Type B pancreatic cell (in vitro differentiated cells): ENCODE results near the gene MICAL3. TPM values are rescaled to one million over a fixed set of nuclear protein-coding genes. Genes with fewer than 3 reads are reported as not detected.
"Not testable (repeated sequence)": the region's sequence is repeated elsewhere in the genome, so short reads cannot be mapped to it uniquely, and the experiment has no call there.

Experiments used
- DNase-seq: peaks from one replicate; pipeline ENCODE4 v3.0.0; 2021; ENCODE audit warnings: mixed read lengths; ENCODE audit not compliant: unreplicated experiment; ENCODE audit errors: extremely low spot score
- H3K27ac Mint-ChIP-seq: 2 replicates; pipeline ENCODE4 v1.8.0; 2021; ENCODE audit warnings: mild to moderate bottlenecking, mixed read lengths
- H3K27me3 Mint-ChIP-seq: 2 replicates; pipeline ENCODE4 v1.8.0; 2021; ENCODE audit warnings: mixed read lengths
- H3K36me3 Mint-ChIP-seq: 2 replicates; pipeline ENCODE4 v1.8.0; 2021; ENCODE audit warnings: mixed read lengths
- H3K4me1 Mint-ChIP-seq: one replicate; pipeline ENCODE4 v1.8.0; 2021; ENCODE audit warnings: mixed read lengths; ENCODE audit not compliant: unreplicated experiment
- H3K4me3 Mint-ChIP-seq: 2 replicates; pipeline ENCODE4 v1.8.0; 2021; ENCODE audit warnings: mild to moderate bottlenecking, mixed read lengths
- H3K9me3 Mint-ChIP-seq: 2 replicates; pipeline ENCODE4 v1.8.0; 2021; ENCODE audit warnings: mixed read lengths
- CTCF ChIP-seq: fragments of 200-600 bp; sonication (generic); conservative IDR thresholded peaks from 2 replicates; pipeline ENCODE4 v1.5.0; 2021; ENCODE audit warnings: antibody characterized with exemption, mild to moderate bottlenecking
- total RNA-seq: library from RNA; stranded (reverse); gene quantifications from 2 replicates; pipeline ENCODE4 v1.2.1, GENCODE V29; 2021; ENCODE audit warnings: low replicate concordance

Gene MICAL3
- total RNA-seq, 1 donor from 2014 or later = 56.4 TPM

- no peaks in the 10 kb centered on the region for H3K9me3 Mint-ChIP-seq
- H3K4me1 Mint-ChIP-seq = no peaks in the 10 kb centered on the region
- H3K27ac Mint-ChIP-seq = no peak overlapping the region
- DNase-seq = no peak
- H3K4me3 Mint-ChIP-seq = no peak overlapping the region
- H3K36me3 Mint-ChIP-seq = no peaks in the 10 kb centered on the region
- no peaks in the 10 kb centered on the region for H3K27me3 Mint-ChIP-seq
- TF ChIP-seq CTCF = no peak
Measured at GRCh38 chr22:18042685-18043084, 18.3 kb upstream of the MICAL3 start.

GRCh38 chr22:18040898-18041297, 16.5 kb upstream of the MICAL3 start:
- not testable (repeated sequence) for H3K27ac Mint-ChIP-seq, H3K27me3 Mint-ChIP-seq

GRCh38 chr22:18035751-18036150, 11.4 kb upstream of the MICAL3 start:
- TF ChIP-seq CTCF = no peak
- H3K36me3 Mint-ChIP-seq = no peaks in the 10 kb centered on the region
- no peak overlapping the region for H3K4me3 Mint-ChIP-seq
- DNase-seq = no peak
- no peak overlapping the region for H3K27ac Mint-ChIP-seq
- H3K9me3 Mint-ChIP-seq = no peaks in the 10 kb centered on the region
- H3K4me1 Mint-ChIP-seq = peaks cover 8% of the 10 kb centered on the region
- H3K27me3 Mint-ChIP-seq = no peaks in the 10 kb centered on the region

More at GRCh38 chr22:18040898-18041297, 16.5 kb upstream of the MICAL3 start:
- H3K9me3 Mint-ChIP-seq, DNase-seq, H3K4me3 Mint-ChIP-seq, H3K36me3 Mint-ChIP-seq, H3K4me1 Mint-ChIP-seq: not testable (repeated sequence)

- H3K9me3 Mint-ChIP-seq = no peaks in the 10 kb centered on the region
- H3K4me1 Mint-ChIP-seq = peaks cover 8% of the 10 kb centered on the region
- no peak overlapping the region for H3K27ac Mint-ChIP-seq
- H3K4me3 Mint-ChIP-seq = no peak overlapping the region
- no peaks in the 10 kb centered on the region for H3K36me3 Mint-ChIP-seq
- peaks cover 3% of the 10 kb centered on the region for H3K27me3 Mint-ChIP-seq
- DNase-seq = no peak
- no peak for TF ChIP-seq CTCF
Measured at GRCh38 chr22:18034076-18034475, 9.7 kb upstream of the MICAL3 start.

- Mint-ChIP-seq H3K9me3 (no peaks in the 10 kb centered on the region), H3K27me3 (peaks cover 4% of the 10 kb centered on the region), H3K36me3 (no peaks in the 10 kb centered on the region), H3K4me1 (peaks cover 8% of the 10 kb centered on the region), H3K27ac (no peak overlapping the region), H3K4me3 (no peak overlapping the region)
- no peak for TF ChIP-seq CTCF
- no peak for DNase-seq
Measured at GRCh38 chr22:18033204-18033998, 9.0 kb upstream of the MICAL3 start.

GRCh38 chr22:18032455-18033101, 8.2 kb upstream of the MICAL3 start:
- DNase-seq = no peak
- no peak overlapping the region for H3K27ac Mint-ChIP-seq
- no peak overlapping the region for H3K4me3 Mint-ChIP-seq
- no peak for TF ChIP-seq CTCF
- no peaks in the 10 kb centered on the region for H3K9me3 Mint-ChIP-seq
- peaks cover 4% of the 10 kb centered on the region for H3K27me3 Mint-ChIP-seq
- no peaks in the 10 kb centered on the region for H3K36me3 Mint-ChIP-seq
- peaks cover 8% of the 10 kb centered on the region for H3K4me1 Mint-ChIP-seq
